ELR (cell line): ENCODE data around the gene TCF4.
A peak's percentile ranks its signal among the peaks of the same experiment; 100 is the strongest.

Experiments used
- DNase-seq: peaks from one replicate; pipeline ENCODE4 v3.0.0-alpha.2; 2015; ENCODE audit warnings: low read depth

TCF4 gene

DNA sequence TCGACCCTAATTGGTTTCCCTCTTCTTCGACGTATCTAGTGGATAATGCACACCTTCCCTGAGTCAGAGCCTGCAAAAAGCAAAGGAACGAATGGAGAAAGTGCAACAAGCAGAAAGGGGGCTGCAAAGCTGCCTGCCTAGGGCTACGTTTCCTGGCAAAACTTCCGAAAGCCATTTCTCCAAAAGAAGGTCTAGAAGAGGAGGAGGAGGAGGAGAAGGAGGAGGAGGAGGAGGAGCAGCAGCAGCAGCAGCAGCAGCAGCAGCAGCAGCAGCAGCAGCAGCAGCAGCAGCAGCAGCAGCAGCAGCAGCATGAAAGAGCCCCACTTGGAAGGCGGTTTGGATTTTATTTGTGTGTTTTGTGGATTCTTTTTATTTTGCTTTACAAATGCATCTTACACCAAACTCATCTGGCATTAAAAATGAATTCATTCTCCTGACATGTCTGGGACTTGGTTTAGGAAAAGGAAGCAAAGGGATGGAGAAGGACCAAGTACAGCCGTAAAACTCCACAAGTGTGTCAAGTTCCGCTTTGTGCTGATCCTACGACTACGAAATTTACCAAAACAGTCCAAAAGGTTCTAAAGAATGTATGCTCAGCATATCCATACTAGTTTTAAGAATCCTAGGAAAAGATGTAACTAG, 2.0 kb downstream of the TCF4 start:
- peak; percentile 51 for DNase-seq

DNA sequence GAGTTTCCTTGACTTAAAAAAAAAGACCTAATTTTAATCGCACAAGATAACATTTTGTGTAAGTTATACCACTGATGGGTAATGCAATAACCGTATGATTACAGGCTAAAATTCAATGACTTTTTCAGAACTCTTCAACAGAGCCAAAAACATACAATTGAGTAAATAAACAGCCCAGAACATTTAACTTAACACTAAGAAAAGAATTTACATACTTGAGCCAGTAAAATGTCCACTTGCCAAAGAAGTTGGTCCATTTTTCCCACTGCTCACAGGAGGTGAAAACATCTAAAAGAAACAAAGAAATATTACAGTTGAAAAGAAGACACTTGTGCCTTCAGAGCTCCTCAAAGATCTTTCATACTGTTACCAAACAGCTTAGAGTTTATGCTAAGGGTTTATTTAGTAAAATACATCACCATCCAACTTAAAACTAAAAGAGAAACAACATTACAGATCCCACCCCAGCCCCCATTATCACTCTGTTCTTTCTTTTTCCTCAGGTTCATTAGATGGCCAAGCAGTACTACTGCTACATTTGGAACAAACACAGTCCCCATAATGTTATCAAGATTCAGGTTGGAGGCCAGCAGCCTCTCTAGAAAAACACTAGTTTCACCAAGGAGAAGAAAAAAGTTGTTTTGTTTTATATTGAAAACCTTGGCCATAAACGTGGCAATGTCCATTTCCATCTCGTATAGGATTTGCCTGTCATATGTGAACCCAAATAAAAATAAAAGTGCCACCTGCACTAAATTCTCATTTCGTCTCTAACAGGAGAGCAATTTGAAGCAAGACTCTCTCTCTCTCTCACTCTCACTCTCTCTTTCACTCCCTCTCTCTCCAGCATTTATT, 2.7 kb downstream of the TCF4 start:
- peak; percentile 4 for DNase-seq

DNA sequence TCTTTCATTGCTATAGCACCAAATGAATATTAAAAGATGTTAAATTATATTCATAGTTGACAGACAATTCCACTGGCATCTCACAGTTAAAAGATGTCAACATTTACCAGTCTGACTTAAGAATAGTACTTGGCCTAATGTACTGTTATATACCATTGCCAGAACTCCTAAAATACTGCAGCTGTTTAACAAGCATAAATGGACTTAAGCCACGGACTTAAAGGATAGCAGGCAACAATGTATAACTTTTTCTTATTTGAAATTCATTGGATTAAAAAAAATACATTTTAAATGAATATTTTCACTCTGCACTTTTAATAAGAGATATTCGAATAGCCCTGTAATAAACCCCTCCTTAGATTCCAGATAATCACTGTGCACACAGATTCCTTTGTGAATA, 3.8 kb downstream of the TCF4 start:
- no peak for DNase-seq

DNA sequence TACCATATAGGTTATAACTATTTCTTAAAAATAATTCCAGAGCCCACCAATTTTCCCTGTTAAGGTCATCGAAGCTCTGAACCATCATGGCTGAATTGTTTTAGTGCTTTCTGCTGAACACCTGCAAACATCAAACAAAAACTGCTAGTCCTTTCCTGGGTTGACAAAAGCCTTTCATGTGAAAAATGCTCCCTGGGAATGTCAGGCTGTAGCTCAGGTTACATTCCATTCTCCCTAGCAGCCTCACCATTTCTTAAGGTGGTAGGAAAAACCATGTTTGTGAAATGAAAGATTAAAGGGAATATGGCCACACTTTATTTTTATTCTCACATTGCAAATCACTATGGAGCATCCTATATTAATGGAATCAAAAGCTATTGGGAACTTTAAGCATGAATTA, 5.7 kb downstream of the TCF4 start:
- DNase-seq = peak; percentile 3

DNA sequence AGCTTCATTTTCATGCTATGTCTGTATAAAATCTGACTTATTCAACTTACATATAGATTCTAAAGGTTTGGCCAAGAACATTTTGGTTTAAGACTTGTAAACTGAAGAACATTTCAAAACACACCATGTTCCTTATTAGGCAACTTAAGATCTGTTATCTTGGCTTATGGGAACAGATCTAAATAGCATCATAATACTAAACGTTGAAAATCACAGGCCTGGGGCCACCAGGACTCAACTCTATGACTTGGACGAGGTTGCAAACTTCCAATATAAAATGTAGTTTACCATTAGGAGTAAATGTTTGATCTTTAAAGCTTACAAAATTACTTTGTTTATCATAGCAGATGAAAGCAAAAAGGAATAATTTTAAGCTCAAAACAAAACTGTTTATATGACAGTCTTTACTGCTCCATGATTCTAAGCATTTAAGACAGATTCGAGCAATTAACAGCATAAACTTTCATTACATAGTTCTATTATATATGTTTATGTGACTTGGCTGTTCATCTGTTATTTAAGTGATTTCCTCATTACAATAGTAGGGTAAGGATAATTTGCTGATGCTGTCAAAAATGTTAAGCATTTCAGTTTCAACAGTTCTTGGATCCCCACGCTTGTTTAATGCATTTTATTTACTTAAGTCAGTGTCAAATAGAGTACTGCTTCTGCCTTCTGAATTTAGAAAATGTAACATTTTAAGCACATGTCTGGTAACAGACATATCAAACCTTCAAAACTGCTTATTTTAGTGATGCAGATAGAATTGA, 8.3 kb downstream of the TCF4 start:
- DNase-seq = no peak

DNA sequence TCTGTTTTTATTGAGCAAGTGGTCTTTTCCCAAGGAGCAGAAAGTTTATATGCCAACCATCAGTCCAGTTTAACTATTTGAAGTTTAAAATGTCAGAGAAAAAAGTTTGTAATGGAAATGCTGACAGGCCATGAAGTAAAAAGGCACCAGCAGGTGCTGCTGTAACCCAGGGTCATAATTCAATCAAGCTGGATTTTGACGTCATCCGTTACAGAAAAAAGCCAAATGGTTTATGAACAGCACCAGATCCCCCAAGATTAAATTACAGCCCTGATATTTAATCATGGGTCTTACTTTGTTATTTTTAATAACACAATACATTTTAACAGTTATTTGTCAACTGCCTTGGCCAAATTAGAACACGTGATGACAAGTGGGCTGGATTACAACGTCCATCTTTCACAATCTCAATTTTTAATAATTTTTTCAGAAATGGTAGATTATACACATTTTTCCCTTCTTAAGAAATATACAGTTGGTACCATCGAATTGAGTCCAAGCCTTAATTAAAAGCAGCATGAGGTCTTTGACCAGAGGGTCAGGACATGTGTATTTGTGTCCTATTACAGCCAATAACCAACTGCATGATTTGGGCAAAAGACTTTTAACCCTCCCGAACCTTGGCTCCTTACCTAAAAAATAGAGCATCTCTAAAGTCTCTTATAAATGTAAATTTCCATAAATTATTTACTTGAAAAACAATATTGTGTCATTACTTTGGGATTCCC, 10.0 kb downstream of the TCF4 start:
- DNase-seq = no peak

DNA sequence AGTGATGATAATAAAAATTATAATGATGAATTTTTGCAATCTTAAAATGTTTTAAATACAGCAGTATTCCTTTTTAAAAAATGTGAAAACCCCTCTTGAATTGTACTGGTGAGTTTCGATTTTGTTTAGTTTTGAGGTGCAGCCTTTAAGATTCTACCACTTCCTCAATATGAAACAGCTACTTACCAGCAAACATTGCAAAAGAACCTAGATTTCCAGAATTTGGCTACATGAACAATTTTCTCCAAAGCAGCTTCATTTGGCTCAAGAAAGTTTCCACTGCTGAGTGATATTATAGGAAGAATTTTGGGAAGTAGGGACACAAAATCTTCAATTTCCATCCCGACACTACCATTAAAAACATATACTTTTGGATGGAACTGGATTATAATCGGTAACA, 12.0 kb downstream of the TCF4 start:
- no peak for DNase-seq

DNA sequence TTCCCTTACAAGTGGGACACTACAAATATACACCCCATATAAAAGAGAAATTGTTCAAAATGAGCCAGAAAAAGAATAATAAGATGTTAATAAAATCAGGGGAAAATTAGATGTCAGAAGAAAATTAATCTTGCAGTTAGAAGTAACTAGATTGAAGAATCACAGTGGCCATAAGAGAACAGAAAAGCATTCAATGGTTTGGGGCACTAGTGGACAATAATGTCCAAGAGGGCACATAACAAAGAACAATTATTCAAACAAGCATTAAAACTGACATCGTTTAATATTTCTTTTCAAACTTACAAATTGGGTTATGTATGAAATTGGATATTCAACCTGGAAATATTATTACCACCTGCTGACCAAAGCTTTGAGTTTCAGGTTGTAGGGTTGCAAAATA, 12.9 kb downstream of the TCF4 start:
- DNase-seq = no peak

DNA sequence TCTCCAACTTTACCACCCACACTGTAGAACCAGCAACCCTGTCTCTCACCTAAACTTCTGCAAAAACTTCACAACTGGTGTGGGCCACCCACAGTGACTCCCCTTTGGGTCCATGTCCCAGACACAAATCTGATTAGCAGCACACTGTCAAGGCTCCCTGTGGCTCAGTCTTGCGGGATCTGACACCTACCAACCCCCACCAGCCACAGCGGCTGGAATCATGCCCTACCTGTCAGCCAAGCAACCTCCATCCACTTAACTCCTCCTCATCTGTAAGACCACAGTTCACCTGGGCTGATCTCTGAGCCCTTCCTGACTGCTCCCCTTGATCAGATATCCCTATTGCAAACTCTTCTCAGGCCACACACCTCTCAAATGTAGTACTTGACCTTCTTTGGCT, 14.6 kb downstream of the TCF4 start:
- DNase-seq = no peak

DNA sequence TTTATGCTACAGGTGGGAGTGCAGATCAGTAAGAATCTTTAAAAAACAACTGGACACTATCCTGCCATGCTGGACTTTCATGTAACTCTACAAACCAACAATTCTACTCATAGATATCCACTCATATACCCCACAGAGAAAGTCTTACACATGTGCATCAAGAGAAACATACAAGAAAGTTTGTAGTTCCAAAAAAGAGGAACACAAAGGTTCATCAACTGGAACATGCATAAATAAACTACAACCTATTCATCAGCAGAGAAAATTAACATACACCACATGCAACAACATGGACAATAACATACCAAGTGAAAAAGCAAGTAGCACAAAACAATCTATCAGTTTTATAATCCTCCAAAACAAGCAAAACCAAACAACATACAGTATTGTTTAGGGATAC, 17.0 kb downstream of the TCF4 start:
- no peak for DNase-seq

DNA sequence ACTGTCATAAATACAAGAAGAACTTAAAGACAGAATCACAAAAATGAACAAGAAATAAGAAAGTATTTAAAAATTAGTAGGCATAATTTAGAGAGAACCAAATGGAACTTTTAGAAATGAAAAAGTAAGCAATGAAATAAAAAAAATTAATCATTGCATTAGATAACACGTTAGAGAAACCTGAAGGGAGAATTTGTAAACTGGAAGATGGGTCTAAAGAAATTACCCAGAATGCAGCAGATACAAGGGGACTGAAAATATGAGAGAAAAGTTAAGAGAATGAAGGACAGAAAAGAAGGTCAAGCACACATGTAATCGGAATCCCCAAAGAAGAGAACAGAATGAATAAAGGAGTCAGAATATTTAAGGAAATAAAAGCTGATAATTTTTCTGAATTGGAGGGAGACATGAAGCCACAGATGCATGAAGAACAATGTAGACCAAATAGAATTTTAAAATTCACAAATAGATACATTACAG, 21.5 kb downstream of the TCF4 start:
- DNase-seq = no peak

DNA sequence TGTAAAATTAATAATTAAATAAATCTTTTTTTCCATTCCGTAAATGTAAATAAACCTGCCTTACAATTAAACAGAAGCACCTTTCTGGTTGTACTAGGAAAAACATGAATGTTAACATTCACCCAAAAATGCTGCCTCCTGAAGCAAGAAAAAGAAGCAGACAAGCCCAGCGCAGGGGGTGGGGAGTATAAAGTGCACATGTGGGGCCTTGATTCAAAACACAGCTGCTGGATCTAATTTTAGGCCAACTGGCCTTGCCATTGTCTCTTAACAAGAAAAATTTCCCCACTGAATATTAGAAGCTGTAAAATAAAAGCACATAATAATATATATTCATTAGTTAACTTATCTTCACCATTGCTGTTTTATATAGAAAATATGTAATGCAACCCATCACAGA, 28.3 kb downstream of the TCF4 start:
- DNase-seq = no peak

DNA sequence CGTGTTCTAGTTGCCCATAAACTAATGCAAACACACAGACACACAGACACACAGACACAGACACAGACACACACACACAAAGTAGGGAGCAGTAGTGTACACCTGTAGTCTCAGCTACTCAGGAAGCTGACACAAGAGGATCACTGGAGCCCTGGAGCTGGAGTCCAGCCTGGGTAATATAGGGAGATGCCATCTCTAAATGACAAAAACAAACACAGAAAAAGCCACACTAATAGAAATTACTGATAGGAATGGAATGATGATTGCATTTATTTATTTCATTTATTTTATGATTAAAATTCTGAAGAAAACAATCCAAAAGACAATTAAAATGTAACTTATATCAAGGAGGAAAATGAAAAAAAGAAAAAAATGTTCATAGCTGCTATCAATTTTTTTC, 30.8 kb downstream of the TCF4 start:
- DNase-seq = no peak

DNA sequence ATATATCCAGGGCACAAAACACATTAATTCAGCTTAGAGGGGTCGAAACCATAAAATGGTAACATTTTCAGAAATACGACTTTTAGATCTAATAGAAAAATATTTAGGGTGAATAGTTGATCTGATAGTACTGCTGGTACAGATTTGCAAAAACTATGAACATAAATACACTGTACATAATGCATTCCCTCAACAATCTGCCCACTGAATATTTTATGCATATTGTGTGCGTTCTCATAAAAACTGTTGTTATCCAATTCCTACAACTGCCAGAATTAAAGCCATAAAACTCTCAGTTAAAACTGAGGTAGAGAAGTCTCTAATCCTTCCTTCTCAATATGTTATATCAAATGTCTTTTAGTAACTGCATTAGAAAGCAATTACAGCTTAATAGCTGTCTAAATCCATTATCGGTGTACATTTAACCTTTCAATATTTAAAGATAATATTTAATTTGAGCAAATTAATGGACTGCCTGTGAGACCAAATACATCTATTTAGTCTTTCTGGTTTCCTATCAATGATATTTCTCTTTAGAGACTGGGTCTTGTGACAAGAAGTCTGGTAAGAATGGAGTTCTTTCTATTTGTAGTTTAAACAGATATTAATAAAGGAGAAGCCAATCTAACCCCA, 32.5 kb downstream of the TCF4 start:
- no peak for DNase-seq

DNA sequence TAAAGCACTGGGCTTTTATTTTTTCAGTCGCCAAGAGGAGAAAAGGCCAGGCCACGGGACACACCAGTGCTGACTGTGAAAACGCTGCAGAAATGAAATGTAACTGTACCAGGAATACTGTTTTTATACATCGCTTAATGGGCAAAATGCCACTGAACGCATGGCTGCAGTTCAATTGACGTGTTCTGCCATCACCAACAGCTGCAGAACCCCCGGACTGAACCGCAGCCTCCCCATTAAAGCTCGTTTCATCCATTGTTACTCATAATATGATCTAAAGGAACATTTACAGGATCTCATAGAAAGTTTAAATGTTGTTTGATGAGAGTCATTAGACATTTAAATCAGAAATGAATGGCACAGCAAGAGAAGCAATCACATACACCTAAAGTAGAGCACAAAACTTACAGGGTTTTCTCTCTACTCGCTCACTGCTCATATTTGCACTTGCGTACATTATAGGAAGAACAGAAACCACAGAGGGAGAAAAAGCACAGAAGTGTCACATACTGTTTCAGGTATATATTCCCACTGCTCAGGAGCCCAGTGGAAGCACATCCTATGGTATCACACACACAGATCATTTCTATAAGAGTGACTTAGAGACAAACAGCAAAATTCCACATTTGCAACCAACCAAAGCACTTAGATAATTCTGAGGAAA, 35.3 kb downstream of the TCF4 start:
- no peak for DNase-seq

DNA sequence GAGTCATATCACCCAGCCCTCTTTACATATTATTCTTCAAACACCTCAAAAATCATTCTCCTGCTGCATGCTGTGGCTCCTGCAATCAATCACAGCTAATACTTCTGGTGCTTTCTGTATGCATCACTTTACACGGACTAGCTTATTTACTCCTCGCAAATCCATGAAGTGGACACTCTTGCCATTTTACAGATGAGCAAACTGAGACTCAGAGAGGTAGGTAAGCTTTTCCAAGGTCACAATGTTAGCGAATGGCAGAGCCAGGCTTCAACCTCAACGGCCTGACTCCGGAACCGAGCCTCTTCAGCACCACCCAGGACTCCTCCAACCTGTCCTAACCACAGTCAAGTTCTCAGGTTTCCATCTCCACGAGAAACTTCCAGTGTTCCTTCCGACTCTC, 36.8 kb downstream of the TCF4 start:
- no peak for DNase-seq

DNA sequence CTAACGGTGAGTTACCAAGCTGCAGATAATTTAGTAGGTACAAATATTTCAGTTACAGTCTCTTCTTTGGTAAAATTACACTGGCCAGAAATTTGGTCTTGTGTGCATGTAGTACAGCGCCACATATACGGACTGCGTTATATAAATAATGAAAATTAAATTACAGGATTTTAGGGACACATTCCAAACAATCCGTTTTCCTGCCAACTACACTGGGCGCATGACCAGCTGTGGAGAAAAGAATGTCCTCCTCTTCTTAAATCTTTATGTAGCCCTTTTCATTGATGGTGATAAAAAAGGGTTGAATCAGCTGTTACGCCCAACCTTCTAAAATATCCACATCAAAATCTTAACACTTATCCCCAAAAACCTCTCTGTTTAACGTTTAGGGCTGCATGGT, 37.5 kb downstream of the TCF4 start:
- DNase-seq = no peak

DNA sequence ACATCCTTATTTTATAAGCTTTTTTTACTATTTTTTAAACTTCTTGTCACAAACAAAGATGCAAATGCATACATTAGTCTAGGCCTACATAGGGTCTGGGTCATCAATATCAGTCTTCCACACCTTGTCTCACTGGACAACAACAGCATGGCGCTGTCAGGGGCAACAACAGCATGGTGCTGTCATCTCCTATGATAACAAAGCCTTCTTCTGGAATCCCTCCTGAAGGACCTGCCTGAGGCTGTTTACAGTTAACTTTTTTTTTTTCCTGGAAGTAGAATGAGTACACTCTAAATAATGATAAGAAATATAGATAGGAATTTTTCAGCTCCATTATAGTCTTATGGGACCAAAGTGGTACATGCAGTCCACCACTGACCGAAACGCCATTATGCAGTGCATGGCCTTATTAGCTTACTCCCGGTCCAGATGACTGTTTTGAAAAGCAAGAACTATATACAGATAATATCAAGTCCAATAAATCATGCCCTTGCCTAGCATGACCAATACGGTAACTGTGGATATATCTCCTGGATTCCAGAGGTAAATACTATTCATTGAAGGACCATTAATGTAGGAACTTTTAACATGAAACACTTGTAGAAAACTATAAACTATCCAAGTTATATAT, 38.4 kb downstream of the TCF4 start:
- peak; percentile 4 for DNase-seq

DNA sequence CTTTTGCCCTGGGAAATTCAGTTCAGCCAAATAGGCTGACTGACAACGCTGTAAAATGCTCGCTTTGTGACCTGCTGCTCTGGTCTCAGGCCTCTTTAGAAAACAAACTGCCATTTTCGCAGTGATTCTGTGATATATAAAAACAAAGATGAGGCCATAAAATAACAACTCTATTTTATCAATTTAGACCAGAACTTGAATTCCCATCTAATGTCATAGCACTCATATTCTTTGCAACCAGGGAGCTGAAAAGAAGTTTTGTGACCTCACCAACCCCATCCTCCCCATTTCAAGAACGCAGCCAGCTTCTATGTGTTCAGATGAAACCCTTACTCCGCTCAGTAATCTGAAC, 40.3 kb downstream of the TCF4 start:
- DNase-seq = no peak

DNA sequence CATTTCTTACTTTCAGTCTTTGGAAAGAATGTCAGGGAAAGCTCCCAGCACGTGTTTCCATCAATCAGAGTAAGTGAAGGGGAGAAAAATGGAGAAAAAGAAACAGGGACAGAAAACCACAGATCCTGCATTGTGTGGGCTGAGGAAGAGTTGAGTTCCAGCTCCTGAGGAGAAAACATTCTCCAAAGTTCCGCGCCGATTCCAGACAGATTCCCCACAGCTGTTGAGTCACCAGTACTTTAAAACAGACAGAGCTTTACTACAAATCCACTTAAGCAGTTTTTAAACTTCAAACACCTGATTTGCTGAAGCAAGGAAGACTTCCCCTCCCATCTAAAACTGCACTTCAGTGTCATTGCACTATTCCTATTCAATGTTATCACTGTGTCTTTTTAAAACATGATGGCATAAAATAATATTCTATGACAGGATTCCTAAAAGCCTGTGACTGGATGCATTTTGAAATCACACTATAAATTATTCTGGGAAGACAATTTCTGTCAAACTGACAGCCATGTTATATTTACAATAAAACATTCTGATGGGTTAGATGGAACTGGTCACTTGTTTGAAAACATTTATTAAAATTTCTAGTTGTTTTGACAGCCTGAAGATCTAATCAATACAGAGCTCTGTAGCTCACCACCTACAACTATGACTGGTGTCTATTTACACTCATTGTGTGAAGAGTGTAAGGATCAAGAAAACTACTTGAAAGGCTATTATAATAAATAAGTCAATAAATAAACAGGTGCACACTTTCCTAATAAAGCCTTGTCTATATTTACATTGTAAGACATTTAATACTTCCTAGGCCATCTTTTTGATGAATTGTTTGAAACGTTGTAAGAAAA, 40.9 kb downstream of the TCF4 start:
- peak; percentile 51 for DNase-seq
